ENCODE data around the gene SPIRE2.
"Not testable (repeated sequence)": the region's sequence is repeated elsewhere in the genome, so short reads cannot be mapped to it uniquely, and the experiment has no call there.

Gene SPIRE2

DNA sequence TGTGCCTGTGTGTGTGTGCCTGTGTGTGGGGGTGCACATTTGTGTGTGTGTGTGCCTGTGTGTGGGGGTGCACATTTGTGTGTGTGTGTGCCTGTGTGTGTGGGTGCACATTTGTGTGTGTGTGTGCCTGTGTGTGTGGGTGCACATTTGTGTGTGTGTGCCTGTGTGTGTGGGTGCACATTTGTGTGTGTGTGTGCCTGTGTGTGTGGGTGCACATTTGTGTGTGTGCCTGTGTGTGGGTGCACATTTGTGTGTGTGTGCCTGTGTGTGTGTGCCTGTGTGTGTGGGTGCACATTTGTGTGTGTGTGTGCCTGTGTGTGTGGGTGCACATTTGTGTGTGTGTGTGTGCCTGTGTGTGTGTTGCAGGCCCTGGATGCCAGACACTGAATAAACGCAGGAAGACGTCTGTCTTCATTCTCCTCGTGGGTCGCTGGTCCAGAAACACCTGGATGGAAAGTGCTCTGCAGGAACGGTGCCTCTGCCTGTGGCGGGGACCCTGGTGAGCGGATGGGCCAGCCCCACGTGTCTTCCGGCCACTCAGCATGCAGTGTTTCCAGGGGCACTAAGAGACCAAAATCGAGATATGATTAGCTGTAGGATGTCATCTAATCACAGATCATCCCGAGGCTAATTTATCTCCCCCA is 86.5 kb downstream of the SPIRE2 start:
- not testable (repeated sequence) for DNase-seq (ENCODE audit: low read depth in 3 of 3)

DNA sequence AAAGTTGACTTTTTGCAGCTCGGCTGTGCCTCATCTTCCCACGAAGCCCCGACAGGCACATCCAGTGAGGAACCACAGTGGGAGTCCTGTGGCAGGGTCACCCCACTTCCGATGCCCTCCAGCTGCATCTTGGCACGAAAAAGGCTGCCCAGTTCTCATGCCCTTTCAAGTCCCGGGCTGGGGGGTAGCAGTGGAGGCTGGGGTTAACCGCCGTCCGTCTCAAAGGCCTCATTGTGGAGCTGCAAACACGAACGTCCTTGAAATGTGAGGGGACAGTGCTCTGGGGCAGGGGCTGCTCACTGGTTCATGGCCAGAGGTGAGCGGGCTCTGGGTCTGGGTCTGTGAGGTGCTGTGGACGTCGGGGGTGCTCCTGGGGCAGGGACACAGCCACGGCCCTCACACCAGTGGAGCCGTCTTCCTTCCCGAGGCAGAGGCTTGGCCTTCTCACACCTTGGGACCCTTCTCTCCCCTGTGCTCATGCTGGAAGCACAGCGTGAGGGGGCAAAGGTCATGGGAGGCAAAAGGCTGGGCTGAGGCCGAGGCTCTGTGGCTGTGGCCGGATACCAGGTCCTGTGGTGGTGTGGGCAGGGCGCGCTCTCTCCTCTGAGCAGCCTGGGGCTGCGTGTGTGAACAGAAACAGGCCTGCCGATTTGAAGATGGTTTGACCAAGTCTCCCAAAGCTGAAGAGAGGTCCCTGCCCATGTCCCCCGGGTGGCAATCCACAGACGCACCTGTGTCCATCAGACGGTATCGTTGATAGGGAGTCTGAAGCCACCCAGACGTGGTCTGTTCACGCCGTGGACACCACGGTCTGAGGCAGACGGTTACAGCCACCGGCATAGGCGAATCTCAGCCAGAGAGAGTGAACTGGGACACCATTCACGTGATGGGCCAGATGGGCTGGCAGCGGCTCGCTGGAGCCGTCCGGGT is 87.3 kb downstream of the SPIRE2 start:
- DNase-seq (ENCODE audit: low read depth in 3 of 3), result no peak

DNA sequence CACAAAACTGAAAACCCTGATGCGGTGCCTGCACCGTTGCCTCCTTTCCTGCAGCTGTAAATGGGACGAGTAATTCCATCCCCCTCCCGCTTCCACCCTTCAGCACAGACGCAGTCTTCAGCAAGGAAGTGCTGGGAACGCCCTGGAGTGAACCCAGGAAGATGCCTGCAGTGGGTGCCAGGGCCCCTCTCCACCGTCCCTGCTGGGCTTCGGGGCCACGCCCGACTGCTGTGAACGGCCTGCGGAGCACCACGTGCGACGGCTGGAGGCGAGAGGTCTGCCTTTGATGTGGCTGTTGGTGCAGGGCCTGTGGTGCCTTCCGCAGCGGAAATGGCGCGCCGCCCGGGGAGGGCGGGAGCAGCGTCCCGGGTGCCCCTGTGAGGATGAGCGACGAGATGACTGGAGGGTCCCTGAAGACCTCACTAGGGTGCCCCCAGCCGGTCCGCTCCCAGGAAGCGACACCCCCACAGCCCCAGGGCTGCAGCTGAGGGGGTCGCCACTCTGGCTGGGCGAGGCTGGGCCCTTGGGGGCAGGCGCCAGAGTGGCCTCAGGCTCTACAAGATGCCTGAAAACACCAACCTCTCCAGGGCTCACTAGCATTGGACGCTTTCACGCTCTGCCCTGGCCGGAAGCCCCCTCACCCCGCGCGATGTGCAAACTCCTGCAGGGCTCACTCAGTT is 89.6 kb downstream of the SPIRE2 start:
- DNase-seq (ENCODE audit: low read depth in 3 of 3), result peak in 2 of 3 experiments; percentile 37 to 43

DNA sequence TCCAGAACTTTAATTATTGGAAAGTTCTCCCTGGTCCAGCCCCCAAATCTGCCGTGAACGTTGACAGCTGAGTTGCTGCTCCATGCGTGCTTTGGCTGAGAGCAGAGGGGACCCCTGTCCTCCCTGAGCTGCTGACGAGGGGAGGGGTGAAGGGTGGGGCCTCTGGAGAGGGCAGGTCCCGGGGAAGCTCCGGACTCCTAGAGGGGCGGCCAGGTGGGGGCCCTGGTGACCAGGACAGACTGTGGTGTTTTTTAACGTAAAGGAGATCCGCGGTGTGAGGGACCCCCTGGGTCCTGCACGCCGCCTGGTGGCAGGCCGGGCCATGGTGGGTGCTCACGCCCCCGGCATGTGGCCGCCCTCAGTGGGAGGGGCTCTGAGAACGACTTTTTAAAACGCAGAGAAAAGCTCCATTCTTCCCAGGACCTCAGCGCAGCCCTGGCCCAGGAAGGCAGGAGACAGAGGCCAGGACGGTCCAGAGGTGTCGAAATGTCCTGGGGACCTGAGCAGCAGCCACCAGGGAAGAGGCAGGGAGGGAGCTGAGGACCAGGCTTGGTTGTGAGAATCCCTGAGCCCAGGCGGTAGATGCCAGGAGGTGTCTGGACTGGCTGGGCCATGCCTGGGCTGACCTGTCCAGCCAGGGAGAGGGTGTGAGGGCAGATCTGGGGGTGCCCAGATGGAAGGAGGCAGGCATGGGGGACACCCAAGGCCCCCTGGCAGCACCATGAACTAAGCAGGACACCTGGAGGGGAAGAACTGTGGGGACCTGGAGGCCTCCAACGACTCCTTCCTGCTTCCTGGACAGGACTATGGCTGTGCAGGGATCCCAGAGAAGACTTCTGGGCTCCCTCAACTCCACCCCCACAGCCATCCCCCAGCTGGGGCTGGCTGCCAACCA is 90.4 kb downstream of the SPIRE2 start, which contains the start of gene MC1R:
MC1R (plus strand) TSS at position 410 of the 895 bp plus-strand sequence; CDS start at position 807, 397 bp downstream.
- DNase-seq (ENCODE audit: low read depth in 3 of 3), result no peak

DNA sequence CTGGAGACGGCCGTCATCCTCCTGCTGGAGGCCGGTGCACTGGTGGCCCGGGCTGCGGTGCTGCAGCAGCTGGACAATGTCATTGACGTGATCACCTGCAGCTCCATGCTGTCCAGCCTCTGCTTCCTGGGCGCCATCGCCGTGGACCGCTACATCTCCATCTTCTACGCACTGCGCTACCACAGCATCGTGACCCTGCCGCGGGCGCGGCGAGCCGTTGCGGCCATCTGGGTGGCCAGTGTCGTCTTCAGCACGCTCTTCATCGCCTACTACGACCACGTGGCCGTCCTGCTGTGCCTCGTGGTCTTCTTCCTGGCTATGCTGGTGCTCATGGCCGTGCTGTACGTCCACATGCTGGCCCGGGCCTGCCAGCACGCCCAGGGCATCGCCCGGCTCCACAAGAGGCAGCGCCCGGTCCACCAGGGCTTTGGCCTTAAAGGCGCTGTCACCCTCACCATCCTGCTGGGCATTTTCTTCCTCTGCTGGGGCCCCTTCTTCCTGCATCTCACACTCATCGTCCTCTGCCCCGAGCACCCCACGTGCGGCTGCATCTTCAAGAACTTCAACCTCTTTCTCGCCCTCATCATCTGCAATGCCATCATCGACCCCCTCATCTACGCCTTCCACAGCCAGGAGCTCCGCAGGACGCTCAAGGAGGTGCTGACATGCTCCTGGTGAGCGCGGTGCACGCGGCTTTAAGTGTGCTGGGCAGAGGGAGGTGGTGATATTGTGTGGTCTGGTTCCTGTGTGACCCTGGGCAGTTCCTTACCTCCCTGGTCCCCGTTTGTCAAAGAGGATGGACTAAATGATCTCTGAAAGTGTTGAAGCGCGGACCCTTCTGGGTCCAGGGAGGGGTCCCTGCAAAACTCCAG is 91.5 kb downstream of the SPIRE2 start:
- DNase-seq (ENCODE audit: low read depth in 3 of 3), result no peak

DNA sequence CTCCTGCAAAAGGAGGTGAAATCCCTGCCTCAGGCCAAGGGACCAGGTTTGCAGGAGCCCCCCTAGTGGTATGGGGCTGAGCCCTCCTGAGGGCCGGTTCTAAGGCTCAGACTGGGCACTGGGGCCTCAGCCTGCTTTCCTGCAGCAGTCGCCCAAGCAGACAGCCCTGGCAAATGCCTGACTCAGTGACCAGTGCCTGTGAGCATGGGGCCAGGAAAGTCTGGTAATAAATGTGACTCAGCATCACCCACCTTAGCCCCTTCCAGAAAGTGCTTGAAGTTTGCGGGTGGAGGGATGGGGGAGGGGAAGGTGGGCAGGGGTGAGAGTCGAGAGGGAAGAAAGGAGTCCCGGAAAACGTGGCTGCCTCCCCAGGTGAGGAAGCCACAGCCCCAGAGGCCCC is 92.4 kb downstream of the SPIRE2 start:
- DNase-seq (ENCODE audit: low read depth in 3 of 3), result no peak

Measured in stimulated activated CD4-positive, alpha-beta T cell treated with anti-CD3 and anti-CD28 coated beads, TNF-alpha, amount 100 ng/mL, for 4 hours (primary cell).